ENCODE results near the gene PKD1L1. TPM values are rescaled to one million over a fixed set of nuclear protein-coding genes. Genes with fewer than 3 reads are reported as not detected.

The PKD1L1 gene
- total RNA-seq, 4 donors from 2014 or later = 0.12 to 1.3 (median 0.45) TPM

DNA sequence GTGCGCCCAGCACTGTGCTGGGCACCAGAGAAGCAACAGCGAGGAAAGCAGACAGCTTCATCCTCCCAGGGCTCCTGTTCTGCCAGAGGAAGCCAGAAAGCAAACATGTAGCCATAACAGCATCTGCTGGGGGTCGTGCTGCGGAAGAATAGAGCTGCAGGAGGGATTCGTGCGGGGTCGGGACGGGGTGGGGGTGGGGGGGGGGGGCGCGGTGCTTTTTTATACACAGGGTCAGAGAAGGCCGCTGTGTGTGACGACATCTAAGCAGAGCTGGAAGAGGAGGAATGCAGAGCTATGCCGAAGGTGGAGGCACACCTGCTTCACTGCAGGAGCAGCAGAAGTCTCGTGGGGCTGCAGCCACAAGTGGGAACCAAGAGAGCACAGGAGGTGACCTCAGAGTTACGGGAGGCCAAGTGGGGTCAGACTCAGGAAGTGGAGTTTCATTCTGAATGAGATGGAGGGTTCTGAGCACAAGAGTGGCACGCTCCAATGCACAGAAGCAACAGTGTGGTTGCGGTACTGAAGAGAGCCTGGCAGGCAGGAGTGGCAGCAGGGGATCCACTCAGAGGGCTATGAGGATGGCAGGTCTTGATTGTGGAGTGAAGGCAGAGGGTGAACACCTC is 11.1 kb downstream of the PKD1L1 start:
- H3K27me3 ChIP-seq = no peaks in the 10 kb centered on the region
- WGBS, 2 donors (ENCODE audit: low coverage in 1 of 2) = 60 to 77% methylated on average over 4 to 8 of the region's 17 CpGs
- H3K27ac ChIP-seq = no peak overlapping the region
- peaks cover 0 to 7% (median 5%) of the 10 kb centered on the region in 3 donors for H3K4me1 ChIP-seq
- no peak overlapping the region for H3K4me3 ChIP-seq
- TF ChIP-seq EP300 (IDR thresholded peaks at IDR 0.05) = no peak
- TF ChIP-seq, protein P1, sequence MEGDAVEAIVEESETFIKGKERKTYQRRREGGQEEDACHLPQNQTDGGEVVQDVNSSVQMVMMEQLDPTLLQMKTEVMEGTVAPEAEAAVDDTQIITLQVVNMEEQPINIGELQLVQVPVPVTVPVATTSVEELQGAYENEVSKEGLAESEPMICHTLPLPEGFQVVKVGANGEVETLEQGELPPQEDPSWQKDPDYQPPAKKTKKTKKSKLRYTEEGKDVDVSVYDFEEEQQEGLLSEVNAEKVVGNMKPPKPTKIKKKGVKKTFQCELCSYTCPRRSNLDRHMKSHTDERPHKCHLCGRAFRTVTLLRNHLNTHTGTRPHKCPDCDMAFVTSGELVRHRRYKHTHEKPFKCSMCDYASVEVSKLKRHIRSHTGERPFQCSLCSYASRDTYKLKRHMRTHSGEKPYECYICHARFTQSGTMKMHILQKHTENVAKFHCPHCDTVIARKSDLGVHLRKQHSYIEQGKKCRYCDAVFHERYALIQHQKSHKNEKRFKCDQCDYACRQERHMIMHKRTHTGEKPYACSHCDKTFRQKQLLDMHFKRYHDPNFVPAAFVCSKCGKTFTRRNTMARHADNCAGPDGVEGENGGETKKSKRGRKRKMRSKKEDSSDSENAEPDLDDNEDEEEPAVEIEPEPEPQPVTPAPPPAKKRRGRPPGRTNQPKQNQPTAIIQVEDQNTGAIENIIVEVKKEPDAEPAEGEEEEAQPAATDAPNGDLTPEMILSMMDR (IDR thresholded peaks at IDR 0.05) = no peak
- no peak for TF ChIP-seq POLR2A (IDR thresholded peaks at IDR 0.05)
- no peak for TF ChIP-seq POLR2AphosphoS5 (IDR thresholded peaks at IDR 0.05)
- no peak for ATAC-seq
- H3K9me3 ChIP-seq = no peaks in the 10 kb centered on the region
- H3K36me3 ChIP-seq = no peaks in the 10 kb centered on the region

DNA sequence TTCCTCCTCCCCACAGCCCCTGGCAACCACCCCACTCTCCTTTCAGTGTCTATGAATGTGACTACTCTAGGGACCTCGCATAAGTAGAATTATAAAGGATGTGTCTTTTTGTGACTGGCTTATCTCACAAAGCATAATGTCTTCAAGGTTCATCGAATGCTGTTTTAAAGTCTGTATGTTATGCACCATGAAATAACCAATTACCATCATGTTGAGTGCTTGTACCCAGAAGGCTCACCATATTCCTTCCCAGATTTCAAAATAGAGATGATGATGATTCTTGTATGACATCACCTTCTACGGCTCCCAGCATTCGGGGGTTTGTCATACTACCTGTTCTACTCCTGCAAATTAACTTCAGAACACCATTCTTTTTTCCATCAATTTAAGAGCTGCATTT is 11.9 kb downstream of the PKD1L1 start:
- Histone ChIP-seq H3K4me1 (peaks cover 0 to 7% (median 5%) of the 10 kb centered on the region in 3 donors), H3K36me3 (no peaks in the 10 kb centered on the region), H3K9me3 (no peaks in the 10 kb centered on the region), H3K27me3 (no peaks in the 10 kb centered on the region), H3K27ac (no peak overlapping the region), H3K4me3 (no peak overlapping the region)
- ATAC-seq = no peak
- TF ChIP-seq, protein P1 (IDR thresholded peaks at IDR 0.05) = no peak
- TF ChIP-seq POLR2A (IDR thresholded peaks at IDR 0.05) = no peak
- 87 to 88% methylated on average over 4 of the region's 4 CpGs for WGBS, 2 donors (ENCODE audit: low coverage in 1 of 2)

DNA sequence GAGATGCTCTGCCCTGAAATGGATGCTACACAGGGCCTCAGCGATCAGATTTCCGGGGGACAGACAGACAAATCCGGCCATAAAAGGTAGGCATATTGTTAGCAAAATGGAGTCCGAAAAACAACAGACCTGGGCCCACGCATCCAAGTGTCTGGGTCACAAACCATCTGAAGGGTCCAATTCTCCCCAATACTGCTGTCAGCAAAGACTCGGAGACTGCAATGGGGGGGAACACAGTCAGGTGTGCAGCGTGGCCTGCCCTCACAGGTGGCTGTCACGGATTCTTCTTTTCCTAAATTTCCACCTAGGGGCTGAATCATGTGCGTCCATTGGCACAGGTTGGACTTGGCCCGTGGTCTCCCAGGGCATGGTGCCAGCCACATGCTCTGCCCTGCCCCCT is 12.9 kb downstream of the PKD1L1 start:
- Histone ChIP-seq H3K27ac (no peak overlapping the region), H3K9me3 (no peaks in the 10 kb centered on the region), H3K27me3 (no peaks in the 10 kb centered on the region), H3K4me1 (no peaks in the 10 kb centered on the region), H3K36me3 (no peaks in the 10 kb centered on the region), H3K4me3 (no peak overlapping the region)
- WGBS, 2 donors (ENCODE audit: low coverage in 1 of 2) = 86 to 93% methylated on average over 5 to 7 of the region's 10 CpGs
- ATAC-seq = no peak
- TF ChIP-seq, protein P1 (IDR thresholded peaks at IDR 0.05) = no peak
- TF ChIP-seq EP300 (IDR thresholded peaks at IDR 0.05) (no peak), POLR2AphosphoS5 (IDR thresholded peaks at IDR 0.05) (no peak), POLR2A (IDR thresholded peaks at IDR 0.05) (no peak)

DNA sequence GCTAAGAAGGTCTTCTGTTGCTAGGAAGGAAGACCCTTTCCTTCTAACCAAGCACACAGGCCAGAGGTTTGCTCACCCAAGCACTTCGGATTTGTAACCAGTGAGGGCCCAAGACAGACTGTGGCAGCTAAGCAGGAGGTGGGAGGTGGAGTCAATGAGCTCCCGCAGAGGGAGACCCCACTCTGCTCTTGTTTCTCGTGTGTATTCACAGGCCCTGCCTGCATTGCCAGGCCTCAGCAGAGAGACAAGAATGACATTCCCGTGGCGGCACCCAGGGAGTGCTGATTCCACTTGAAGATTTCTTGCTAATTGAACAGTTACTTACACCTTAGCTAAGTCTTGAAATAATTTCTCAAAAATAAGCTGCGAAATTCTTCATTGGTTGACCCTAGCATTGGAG is 13.4 kb downstream of the PKD1L1 start:
- Histone ChIP-seq H3K4me1 (no peaks in the 10 kb centered on the region), H3K36me3 (no peaks in the 10 kb centered on the region), H3K27me3 (no peaks in the 10 kb centered on the region), H3K4me3 (no peak overlapping the region), H3K9me3 (no peaks in the 10 kb centered on the region), H3K27ac (no peak overlapping the region)
- TF ChIP-seq, protein P1 (IDR thresholded peaks at IDR 0.05) = no peak
- TF ChIP-seq EP300 (IDR thresholded peaks at IDR 0.05) (no peak), POLR2A (IDR thresholded peaks at IDR 0.05) (no peak), POLR2AphosphoS5 (IDR thresholded peaks at IDR 0.05) (no peak)
- ATAC-seq = no peak
- 70 to 93% methylated on average over 2 of the region's 6 CpGs for WGBS, 2 donors (ENCODE audit: low coverage in 1 of 2)

DNA sequence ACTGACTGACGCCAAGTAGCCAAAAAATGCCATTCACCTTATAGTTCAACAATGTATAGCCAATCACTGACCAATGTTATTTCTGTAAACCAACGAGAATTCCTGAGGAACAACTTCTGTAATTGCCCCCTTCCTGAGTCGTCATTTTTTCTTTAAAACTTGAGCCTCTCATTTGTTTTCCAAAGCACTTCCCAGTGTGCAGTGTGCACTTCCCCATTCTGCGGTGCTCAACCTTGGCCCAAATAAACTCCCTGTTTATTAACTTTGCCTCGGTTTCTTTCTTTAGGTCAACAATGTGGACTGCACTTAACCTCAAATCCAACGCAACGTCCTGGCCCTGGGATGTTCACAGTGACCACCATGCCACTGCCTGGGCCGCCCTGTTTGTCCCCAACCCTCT is 15.1 kb downstream of the PKD1L1 start:
- H3K4me1 ChIP-seq = no peaks in the 10 kb centered on the region
- no peak for TF ChIP-seq POLR2AphosphoS5 (IDR thresholded peaks at IDR 0.05)
- no peak for TF ChIP-seq EP300 (IDR thresholded peaks at IDR 0.05)
- TF ChIP-seq POLR2A (IDR thresholded peaks at IDR 0.05) = no peak
- TF ChIP-seq, protein P1 (IDR thresholded peaks at IDR 0.05) = no peak
- H3K36me3 ChIP-seq = no peaks in the 10 kb centered on the region
- H3K9me3 ChIP-seq = no peaks in the 10 kb centered on the region
- no peak for ATAC-seq
- 65 to 76% methylated on average over 4 to 7 of the region's 8 CpGs for WGBS, 2 donors (ENCODE audit: low coverage in 1 of 2)
- H3K4me3 ChIP-seq = no peak overlapping the region
- no peak overlapping the region for H3K27ac ChIP-seq
- H3K27me3 ChIP-seq = no peaks in the 10 kb centered on the region

Measured in gastroesophageal sphincter (tissue), 4 donors.